GM21619 (cell line): ENCODE measurements around the gene POLN.

Experiments
- ATAC-seq: cut with Tn5 transposase; IDR thresholded peaks from one replicate; pipeline ENCODE4 v1.9.1; 2021; ENCODE audit not compliant: unreplicated experiment

POLN gene

DNA sequence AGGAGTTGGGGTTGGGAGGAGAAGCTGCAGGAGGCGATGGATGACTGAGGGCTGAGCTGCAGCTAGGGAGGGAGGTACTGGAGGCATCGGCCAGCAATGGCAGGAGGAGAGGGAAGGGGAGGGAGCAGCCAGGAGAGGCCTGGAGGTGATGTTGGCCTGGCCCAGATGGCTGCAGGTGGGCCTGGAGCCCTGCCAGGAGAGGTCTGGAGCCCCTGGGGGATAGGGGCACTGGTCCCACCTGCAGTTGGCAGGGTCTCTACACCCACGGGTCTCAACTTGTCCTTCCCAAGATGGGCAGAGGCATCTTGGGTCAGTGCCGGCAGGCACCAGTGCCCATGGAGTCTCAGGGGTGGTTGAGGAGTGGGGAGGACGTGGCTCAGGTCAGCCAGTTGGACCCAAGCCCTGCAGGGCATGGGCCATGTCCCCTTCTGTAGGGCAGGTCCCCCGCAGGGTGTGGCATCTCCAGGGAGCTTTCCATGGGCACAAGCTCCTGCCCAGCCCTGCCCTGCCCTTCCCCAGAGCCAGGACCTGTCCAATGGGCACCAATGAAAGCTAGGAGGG, 22.6 kb upstream of the POLN start:
- no peak for ATAC-seq

DNA sequence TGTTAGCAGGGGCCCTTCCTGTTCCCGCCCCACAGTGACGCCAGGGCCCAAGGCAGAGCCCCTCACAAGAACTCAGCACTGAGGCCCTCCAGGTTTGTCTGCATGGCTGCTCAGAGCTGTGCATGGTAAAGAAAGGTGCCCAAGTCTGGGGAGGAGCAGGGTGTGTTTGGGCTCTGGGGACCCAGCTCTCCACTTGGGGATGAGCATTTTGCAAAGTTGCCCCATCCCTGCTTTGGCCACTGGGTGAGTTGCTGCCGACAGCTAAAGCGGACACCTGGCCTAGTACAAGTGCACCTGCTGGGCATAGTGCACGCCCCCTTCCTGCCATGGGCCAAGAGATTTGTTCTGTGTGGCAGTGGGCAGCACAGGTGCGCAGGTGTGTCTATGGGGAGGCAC, 22.0 kb upstream of the POLN start:
- ATAC-seq = no peak

DNA sequence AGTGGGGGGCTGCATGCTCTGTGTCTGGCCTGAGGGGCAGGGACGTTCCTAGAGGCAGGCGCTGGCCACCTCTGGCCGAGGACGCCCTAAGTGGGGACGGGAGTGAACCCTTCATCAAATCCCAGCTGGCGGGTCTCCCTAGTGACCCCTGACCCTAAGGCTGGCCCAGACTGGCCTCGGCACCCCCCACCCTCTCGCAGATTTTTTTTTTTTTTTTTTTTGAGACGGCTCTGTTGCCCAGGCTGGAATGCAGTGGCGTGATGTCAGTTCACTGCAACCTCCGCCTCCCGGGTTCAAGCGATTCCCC, 21.0 kb upstream of the POLN start:
- ATAC-seq = no peak

DNA sequence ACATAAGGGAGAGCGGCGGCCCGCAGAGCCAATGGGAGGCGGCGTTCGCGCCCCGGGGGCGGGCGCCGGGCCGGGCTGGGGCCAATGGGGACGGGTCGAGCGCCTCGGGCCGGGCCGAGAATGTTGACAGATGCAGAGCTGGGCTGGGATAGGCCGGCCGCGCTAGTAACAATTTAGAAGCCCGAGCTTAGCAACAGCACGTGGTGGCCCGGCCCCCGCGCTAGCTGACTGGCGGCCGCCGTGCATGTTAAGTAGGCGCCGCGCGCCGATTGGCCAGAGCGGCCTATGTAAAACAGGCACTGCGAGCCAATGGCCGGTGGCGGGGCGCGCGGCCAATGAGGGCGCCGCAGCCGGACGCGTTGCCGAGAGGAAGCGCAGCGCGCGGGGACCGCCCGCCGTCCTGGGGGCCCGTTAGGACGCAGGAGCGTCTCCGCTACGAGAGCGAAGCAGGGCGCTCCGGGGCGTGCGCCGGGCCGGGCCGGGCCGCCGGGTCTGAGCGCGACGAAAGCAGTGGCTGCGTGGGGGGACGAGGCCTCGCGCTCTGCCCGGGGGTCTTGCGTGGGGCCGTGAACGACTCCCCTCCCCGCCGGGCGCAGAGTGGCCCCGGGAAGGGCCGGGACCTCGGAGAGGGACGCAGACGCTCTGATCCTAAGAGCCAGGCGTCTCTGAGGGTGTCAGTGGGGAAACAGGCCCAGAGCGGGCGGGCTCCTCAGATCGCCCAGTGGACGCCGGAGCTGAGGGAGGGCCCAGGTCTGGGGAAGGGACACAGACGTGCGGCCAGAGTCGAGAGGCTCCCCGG, 20.4 kb upstream of the POLN start:
- peak; percentile 90 for ATAC-seq

DNA sequence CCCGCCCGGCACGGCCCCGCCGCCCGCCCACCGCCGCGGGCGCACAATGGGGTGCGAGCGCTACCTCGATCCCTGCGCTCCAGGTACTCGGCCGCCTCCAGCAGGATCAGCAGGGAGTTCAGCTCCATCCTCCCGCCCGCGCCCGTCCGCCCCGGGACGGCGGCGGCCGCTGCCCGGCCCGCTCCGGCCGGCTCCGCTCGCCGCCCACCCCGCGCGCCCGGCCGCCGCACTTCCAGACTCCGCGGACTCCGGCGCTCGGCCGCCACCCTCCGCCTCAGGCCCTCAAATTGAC, 19.9 kb upstream of the POLN start, which contains the start of gene MXD4:
TSS of gene MXD4 (minus strand) at position 257 of the 292 bp plus-strand sequence. CDS start at position 128, 129 bp downstream.
- ATAC-seq = peak; percentile 2

DNA sequence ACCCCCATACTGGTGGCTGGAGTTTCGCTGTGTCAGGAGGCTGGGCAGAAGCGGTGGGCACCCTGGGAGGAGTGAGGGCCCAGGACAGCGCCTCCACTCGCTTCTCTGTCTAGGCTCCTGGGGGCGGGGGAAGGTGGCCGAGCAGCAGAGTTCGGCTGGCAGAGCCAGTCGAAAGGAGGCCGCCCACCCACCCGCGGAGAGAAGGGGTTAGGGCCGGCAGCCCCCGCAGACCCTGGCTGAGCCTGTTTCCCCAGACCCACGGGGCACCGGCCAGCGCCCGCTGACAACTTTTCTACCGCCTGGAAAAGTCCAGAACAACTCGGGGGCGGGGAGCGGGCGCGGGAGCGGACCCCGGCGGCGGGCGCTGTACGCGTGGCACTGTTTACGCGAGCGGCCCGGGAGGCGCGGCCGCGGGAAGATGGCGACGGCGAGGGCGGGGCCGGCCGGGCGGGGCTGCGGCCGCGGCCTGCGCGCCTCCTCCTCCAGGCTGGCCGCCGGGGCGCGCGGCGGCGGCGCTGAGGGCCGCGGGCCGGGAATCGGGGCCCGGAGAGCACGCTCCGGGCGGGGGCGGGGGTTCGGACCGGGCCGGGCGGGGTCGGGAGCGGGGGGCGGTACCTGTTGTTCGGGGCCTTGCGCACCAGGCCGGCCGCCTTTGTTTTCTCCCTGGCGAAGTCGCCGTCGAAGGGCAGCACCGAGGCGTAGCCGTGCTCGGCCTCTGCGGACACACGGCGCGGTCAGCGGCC, 19.4 kb upstream of the POLN start:
- peak; percentile 18 for ATAC-seq

DNA sequence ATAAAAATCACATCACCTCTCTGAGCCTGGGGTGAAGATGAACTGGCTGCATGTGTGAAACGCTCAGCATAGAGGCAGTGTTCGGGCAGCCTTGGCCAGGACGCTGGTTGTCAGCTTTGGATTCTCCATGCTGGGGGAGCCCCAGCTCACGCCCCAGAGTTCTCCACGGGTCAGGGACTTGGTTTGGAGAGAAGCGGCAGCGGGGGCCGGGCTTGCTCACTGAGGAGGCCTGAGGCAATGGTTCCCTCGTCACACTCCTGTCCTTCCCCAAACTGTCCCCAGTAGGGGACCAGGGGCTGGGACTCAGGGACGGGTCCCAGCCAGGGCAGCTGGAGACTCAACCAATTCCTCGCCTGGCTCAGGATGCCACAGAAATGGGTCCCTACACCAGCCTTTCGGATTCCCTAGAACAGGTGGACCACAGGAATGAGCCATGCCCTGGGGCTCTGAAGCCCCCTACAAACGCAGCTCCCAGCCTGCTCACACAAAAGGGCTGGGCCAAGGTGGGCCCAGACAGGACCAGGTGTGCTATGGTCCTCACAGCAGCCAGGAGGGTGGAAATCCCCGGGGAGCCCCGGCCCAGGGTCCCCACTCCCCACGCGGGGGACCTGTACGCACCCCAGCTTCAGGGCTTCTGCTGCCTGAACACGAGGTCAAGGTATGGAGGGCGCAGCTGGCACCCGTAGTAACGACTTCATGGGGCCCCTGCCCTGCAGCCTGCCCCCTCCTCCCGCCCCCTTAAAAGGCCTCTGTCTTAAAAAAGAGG, 18.6 kb upstream of the POLN start:
- no peak for ATAC-seq

DNA sequence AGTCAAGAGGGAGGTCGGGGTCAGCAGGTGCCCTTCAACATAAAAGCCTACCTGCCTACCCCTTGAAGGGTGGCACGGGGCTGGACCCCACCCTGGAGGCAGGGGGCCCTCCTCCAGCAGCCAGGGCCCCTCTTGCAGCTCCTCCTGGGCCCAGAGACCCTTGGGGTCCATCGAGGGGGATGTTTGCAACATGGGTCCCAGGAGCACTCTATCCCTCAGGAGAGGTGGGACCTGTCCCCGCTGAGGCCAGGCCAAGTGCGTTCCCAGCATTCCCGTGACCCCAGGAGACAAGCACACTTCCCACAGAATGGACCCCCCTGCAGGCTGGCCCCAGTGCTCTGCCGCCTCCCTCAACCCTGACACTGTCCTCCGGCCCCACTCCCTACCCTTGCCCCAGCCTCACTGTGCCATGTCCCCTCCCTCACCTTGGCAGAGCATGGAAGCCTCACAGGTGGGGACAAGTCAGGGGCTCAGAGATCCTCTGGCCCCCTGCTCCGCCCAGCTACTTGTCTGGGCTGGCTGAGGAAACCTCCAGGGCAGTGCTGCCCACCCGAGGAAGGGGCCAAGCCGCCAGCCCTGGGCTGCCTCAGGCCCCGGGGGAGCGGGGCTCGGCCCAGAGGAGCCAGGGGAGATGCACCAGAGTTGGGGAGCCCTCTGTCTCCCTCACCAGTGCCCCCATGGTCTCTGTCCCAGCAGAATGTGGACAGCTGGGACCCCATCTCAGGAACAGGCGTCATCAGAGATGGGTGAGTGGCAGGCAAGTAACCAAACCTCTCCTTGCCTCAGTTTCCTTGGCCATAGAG, 17.8 kb upstream of the POLN start:
- no peak for ATAC-seq

DNA sequence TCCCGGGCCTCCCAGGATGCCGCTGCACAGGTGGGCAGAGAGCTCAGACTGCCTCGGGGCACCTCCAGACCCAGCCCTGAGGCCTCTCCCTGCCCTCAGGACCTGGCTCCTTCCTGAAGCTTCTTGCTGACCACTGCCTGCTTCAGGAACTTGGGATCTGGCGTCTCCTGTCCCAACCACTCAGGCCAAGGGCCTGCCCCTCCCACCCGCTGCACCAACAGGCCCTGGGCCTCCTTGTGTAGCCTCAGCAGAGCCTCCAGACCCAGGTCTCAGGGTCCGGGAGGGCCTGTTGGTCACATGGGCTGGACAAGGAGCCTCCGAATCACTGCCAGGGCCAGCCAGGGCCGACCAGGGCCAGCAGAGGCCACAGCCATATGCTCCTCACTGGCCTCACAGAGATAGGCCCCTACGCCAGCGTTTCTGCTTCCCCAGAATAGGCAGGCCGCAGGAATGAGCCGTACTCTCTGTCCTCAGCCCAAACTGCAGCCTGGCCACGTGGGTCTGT, 17.2 kb upstream of the POLN start:
- no peak for ATAC-seq

DNA sequence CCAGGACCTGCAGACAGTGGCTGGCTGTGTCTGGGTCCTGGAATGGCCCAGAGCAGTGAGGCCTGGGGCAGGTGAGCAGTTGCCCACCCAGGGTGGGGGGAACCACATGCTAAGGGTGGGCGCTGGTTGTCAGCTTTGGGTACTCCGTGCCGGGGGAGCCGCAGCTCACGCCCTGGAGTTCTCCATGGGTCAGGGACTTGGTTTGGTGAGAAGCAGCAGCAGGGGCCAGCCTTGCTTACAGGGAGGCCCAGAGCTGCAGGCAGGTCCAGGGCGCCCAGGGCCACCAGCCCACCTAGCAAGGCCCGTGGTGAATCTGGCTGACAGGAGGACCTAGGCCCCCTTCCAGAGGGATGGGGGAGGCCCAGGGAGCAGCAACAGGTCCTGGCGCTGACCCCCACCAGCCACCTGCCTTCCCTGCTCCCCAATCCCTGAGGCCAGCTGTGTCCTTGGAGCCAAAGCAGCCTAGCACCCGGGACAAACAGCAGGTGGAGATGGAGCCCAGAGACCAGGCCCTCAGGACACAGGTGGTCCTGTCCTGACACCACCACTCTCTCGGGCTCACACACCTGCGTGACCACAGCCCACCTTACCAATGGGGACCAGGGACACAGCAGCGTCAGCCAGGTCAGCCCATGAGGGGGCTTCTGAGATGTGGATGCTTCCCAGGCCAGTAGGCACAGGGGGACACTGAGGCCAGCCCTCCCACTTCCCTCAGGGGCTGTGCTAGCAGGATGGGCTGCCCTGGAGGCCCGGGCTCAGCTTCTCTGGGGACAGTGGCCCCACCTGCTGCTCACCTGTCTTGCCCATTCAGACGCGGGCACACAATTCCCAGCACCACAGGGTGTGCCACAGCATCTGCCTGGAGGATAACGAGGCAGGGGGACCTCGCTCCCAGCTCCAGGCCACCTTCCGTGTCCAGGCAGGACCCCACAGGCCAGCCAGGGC, 16.4 kb upstream of the POLN start:
- ATAC-seq = no peak

DNA sequence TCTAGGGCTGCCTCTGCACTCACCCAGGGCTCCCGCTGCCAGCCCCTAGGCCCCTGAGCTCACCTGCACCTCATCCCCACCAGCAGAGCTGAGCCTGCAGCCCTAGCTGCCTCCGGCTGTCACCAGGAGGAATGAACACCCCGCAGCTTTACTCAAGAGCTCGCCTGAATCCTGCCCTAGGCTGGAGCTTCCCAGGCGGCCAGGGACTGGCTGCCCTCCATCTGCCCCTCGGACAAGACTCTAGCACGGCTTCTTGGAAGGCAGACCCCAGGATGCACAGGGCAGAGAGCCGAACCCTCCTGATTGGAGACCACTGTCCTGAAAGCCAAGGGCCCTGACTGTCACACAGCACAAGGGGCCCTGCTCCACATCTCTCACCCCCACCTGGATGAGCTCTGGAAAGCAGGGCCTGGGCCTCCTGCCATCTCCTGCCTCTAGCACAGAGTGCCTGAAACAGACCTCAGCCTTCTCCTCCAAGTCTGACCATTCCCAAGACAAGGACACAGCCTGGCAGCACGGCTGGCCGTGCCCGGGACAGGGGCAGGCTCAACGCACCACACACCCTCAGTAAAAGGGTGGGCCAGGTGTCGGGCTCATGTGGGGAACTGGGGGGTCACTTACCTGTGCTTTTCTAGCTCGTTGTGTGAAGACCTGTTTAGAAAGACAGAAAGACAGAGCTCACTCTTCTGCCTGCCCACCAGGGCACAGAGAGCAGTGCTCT, 15.6 kb upstream of the POLN start:
- no peak for ATAC-seq

DNA sequence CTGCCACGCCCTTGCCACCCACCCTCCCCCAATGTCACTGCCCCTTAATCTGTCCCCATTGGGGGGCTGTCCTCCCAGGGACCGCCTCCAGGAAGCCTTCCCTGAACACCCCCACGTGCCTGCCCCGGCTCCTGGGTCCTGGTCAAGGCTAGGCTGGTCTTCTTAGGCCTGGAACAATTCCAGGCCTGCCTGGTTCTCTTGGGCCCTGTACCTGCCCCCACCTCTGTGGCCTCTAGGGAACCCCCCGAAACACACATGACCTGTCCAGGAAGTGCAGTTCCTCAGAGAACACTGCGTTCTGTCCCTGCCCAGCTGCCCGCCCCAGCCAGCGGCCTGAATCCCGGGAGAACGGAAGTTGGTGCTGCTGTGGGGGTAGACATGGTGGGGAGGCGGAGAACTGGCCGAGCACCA, 14.9 kb upstream of the POLN start:
- ATAC-seq = no peak

DNA sequence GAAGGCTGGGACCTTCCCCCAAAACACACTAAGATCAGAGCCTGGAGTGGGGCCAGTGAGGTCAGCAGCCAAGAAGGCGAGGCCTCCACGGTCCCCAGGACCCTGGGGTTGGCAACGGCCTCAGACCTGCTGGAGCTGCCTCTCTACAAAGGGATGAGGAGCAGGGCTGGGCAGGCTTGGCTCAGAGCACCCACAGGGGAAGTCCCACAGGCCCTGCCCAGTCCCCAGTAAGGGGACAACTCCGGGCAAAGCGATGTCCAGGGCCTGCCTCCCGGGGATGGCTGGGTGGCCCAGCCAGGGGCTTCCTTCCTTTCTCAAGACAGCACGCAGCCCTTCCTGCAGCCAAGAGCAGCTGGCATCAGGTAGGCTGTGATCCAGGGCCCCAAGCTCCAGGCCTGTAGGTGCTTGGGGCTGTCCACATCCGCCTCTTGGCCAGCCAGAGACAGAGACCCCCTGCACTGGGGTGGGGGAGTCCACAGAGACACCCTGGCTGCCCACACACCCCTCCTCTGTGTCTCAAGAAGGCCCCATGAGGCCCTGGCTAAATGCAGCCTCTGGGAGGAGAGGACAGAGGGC, 14.3 kb upstream of the POLN start:
- ATAC-seq = no peak

DNA sequence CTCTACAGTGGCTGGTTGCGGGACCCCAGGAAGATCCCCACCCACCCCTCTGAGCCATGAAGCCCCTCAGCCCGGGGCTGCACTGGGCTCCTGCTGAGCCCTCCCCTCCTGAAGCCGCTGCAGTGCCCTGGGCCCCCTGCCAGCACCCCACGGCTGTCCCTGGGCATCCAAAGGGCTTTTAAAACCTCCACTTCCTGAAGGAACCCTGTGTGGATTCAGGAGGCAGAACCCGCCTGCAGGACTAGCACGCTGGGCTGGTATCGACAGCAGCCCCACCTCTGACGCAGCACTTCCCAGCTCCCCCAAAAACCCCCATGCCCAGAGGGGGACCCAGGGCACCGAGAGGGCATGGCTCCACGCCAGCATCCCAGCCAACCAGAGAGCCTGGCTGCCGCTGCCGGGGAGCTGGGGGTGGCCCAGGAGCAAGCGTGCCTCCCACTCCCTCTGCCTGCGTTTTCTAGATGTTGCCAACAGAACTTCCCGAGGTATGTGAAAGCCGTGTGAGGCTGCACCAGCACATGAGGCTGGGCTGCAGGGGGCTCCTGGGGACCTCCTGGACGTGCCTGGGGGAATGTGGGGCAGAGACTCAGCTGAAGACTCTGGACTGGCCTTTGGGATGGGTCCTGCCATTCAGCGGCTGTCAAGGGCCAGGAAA, 13.7 kb upstream of the POLN start:
- ATAC-seq = no peak

DNA sequence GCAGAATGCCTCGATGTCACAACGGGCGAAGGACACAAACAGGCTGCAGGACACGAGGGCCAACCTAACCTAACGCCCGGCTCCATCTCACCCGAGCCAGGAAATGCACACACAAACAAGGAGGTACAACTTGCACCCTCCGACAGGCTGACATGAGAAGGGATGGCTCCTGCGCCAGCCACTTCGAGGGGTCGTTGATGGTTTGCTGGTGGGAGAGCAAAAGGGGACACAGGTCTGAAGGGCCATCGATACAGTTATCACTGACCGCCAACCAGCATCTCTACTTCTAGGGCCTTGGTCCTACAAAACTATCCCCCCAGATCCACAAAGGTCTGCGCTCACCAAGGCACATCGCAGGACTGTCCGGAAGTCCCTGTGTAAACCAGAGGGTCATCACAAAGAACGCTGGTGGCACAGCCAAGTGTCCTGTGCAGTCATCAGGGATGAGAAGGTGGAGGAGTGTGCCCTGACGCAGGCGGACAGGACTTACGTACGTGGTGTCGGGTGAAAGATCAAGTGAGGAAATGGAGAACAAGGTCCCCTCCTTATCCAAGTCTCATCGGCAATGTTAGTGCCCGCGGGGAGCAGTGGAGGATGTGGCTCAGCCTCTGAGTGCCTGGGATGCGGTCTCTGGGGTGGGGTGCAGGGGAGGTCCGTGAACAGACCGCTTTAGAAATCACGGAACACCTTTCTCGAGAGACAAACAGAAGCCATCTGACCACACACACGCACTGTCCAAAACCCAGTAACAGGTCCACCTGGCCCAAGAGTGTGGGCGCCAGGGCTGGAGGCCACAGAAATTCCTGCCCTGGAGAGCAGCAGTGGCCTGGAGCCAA, 13.0 kb upstream of the POLN start:
- no peak for ATAC-seq

DNA sequence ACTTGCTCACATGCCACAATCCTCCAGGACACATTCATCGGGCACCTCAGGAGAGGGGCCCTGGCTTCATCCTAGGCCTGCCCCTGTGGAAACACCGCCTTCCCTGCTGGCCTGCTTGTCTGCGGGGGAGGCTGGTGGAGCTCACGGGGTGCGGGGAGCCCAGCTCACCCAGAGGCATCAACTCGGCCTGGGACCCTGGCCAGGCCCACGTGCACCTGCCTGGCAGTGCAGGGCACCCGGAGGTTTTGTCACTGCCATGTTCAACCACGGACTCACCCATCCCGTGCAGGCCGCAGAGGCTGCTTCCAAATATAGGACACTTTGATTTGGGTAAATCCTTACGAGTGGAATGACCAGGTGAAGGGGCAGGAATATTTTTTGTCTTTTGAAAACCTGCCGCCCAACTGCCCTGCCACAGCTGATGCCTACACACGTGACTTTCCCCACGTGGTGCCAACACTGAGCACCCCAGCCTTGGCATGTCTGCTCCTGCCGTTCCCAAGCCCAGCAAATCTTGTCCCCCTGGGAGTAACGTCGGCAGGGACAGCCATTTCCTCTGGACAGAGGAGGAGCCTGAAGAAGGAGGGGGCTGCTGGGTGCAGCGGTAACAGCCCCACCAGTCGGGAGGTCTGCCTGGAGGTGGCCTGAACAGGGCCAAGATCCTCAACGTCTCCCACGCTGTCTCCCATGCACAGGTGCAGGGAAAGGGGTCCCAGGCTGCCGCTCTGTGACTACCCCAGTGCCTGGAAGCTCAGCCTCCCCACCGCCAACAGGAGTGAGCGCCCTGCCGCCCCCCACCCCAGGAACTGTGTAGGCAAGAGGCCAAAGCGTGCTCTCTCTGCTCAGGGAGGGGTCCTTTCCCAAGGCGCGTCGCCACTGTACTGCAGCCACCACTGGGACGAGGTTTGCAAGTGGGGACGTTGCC, 11.5 kb upstream of the POLN start:
- no peak for ATAC-seq
